ENCODE data around the gene NDUFS6.

The NDUFS6 gene

DNA sequence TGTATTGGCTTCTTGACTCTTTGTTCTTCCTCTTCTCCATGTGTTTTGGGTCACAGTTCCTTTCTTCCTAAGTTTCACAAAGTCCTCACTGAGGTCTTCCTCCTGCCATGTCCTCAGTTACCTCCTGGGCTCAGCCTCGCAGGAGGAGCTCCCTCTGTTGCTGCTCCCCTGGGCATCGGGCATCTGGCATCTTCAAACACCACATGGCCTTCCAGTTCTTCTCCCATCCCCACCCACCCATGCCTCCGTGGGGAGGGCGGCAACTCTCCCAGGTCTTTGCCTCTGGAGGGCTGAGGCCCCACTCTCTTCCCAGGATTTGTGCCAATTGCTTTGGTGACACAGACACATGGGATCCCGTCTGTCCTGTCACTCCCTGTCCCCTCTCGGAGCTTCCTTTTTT lies 24.4 kb upstream of the NDUFS6 start:
- H3K27ac ChIP-seq (ENCODE audit: low read depth, low read length), result no peak overlapping the region
- H3K9me3 ChIP-seq (ENCODE audit: control insufficient read depth in 5 of 5, low read length in 5 of 5), result no peaks in the 10 kb centered on the region
- H3K4me3 ChIP-seq (ENCODE audit: low read depth in 1 of 5, low read length in 5 of 5), result no peak overlapping the region
- H3K4me1 ChIP-seq (ENCODE audit: control insufficient read depth in 5 of 5, insufficient read depth in 5 of 5, low read length in 5 of 5), result no peaks in the 10 kb centered on the region
- no peak overlapping the region for H3K9ac ChIP-seq (ENCODE audit: low read length in 5 of 5)
- peaks cover 3 to 13% (median 5%) of the 10 kb centered on the region in 5 donors for H3K27me3 ChIP-seq (ENCODE audit: control insufficient read depth in 5 of 5, insufficient read depth in 4 of 5, low read length in 5 of 5)
- H3K36me3 ChIP-seq (ENCODE audit: control insufficient read depth in 5 of 5, insufficient read depth in 5 of 5, low read length in 5 of 5), result no peaks in the 10 kb centered on the region

DNA sequence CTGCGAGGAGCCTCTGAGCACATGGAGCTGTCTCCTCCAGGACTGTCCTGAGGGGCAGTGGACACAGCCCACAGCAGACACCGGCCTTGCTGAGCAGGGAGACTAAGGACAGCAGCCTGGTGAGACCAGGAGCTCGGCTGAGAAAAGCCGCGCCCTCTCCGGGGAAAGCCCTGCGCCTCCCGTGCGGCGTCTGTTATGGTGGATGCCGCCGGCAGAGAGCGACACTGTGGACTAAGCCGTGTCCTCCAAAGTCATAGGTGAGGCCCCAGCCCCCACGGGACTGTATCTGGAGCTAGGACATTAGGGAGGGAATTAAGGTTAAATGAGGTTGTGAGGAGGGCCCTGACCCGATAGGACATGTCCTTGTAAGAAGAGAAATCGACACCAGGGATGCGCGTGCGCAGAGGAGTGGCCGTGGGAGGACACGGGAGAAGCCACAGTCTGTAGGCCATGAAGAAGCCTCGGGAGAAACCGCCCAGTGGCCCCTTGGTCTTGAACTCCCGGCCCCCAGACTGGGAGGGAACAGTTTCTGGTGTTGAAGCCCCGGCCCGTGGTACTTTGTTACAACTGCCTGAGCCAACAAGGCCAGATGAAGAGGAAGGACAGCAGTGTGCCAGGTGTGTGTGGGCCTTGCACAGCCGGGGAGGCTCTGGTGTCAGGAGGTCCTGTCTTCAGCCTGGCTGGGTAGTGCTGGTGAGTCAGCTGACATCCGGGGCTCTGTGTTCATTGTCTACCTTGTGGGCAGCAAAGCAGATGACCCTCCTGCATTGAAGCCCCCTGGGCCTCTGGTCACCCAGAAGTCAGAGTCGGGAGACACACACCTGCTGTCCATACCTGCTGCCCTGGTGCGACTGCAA lies 23.7 kb upstream of the NDUFS6 start:
- H3K9me3 ChIP-seq (ENCODE audit: control insufficient read depth in 5 of 5, low read length in 5 of 5), result no peaks in the 10 kb centered on the region
- H3K36me3 ChIP-seq (ENCODE audit: control insufficient read depth in 5 of 5, insufficient read depth in 5 of 5, low read length in 5 of 5), result no peaks in the 10 kb centered on the region
- no peak overlapping the region for H3K9ac ChIP-seq (ENCODE audit: low read length in 5 of 5)
- H3K4me3 ChIP-seq (ENCODE audit: low read depth in 1 of 5, low read length in 5 of 5), result no peak overlapping the region
- no peaks in the 10 kb centered on the region for H3K4me1 ChIP-seq (ENCODE audit: control insufficient read depth in 5 of 5, insufficient read depth in 5 of 5, low read length in 5 of 5)
- peaks cover 0 to 12% (median 6%) of the 10 kb centered on the region in 5 donors for H3K27me3 ChIP-seq (ENCODE audit: control insufficient read depth in 5 of 5, insufficient read depth in 4 of 5, low read length in 5 of 5)
- H3K27ac ChIP-seq (ENCODE audit: low read depth, low read length), result no peak overlapping the region

GRCh38 chr5:1778138-1779020 lies 22.8 kb upstream of the NDUFS6 start:
- H3K4me3 ChIP-seq (ENCODE audit: low read depth in 1 of 5, low read length in 5 of 5), result no peak overlapping the region
- no peaks in the 10 kb centered on the region for H3K9me3 ChIP-seq (ENCODE audit: control insufficient read depth in 5 of 5, low read length in 5 of 5)
- H3K27ac ChIP-seq (ENCODE audit: low read depth, low read length), result no peak overlapping the region
- no peaks in the 10 kb centered on the region for H3K4me1 ChIP-seq (ENCODE audit: control insufficient read depth in 5 of 5, insufficient read depth in 5 of 5, low read length in 5 of 5)
- no peak overlapping the region for H3K9ac ChIP-seq (ENCODE audit: low read length in 5 of 5)
- H3K36me3 ChIP-seq (ENCODE audit: control insufficient read depth in 5 of 5, insufficient read depth in 5 of 5, low read length in 5 of 5), result no peaks in the 10 kb centered on the region
- H3K27me3 ChIP-seq (ENCODE audit: control insufficient read depth in 5 of 5, insufficient read depth in 4 of 5, low read length in 5 of 5), result peaks cover 0 to 14% (median 9%) of the 10 kb centered on the region in 5 donors

- H3K27me3 ChIP-seq (ENCODE audit: control insufficient read depth in 5 of 5, insufficient read depth in 4 of 5, low read length in 5 of 5), result peaks cover 0 to 14% (median 9%) of the 10 kb centered on the region in 5 donors
- no peak overlapping the region for H3K9ac ChIP-seq (ENCODE audit: low read length in 5 of 5)
- H3K36me3 ChIP-seq (ENCODE audit: control insufficient read depth in 5 of 5, insufficient read depth in 5 of 5, low read length in 5 of 5), result no peaks in the 10 kb centered on the region
- H3K4me1 ChIP-seq (ENCODE audit: control insufficient read depth in 5 of 5, insufficient read depth in 5 of 5, low read length in 5 of 5), result no peaks in the 10 kb centered on the region
- no peak overlapping the region for H3K4me3 ChIP-seq (ENCODE audit: low read depth in 1 of 5, low read length in 5 of 5)
- no peaks in the 10 kb centered on the region for H3K9me3 ChIP-seq (ENCODE audit: control insufficient read depth in 5 of 5, low read length in 5 of 5)
- no peak overlapping the region for H3K27ac ChIP-seq (ENCODE audit: low read depth, low read length)
Measured at GRCh38 chr5:1779021-1779680, 22.1 kb upstream of the NDUFS6 start.

DNA sequence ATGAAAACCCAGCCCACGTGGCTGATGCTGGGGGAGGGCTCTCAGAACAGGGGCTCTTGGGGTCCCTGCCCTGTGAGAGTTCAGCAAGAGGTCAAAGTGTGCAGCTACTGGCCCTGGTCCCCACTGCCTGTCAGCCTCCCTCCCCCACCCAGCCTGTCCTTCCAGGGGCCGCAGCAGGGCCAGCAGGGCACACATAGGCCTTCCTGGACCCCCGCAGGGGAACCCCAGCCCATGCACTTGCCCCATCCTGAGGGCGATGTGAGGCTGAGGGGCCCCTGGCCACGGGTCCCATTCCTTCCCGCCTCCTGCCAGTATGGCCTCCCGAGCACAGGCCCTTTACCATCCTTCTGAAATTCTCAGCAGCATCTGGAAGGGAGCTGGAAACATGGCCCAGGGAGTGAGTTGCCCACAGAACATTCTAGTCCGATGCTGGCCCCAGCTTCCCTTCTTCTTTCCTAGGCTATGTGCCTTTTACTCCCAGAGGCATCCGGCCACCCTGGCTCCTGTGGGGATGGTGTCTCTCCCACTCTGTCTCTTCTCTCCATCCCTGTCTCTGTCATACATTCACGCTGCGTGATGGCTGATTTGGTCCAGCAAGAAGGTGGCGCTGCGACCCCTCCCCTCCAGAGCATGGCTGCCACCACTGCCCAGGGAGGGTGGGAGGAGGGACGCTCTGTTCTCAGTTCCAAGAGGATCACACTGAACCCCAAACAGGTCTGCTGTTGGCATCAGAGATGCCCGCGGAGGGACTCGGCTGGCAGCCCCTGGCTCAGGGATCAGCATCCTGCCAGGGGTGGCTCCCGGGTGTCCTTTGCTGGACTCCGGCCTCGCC lies 21.2 kb upstream of the NDUFS6 start:
- no peak overlapping the region for H3K9ac ChIP-seq (ENCODE audit: low read length in 5 of 5)
- no peaks in the 10 kb centered on the region for H3K4me1 ChIP-seq (ENCODE audit: control insufficient read depth in 5 of 5, insufficient read depth in 5 of 5, low read length in 5 of 5)
- peaks cover 0 to 14% (median 12%) of the 10 kb centered on the region in 5 donors for H3K27me3 ChIP-seq (ENCODE audit: control insufficient read depth in 5 of 5, insufficient read depth in 4 of 5, low read length in 5 of 5)
- no peaks in the 10 kb centered on the region for H3K9me3 ChIP-seq (ENCODE audit: control insufficient read depth in 5 of 5, low read length in 5 of 5)
- H3K4me3 ChIP-seq (ENCODE audit: low read depth in 1 of 5, low read length in 5 of 5), result no peak overlapping the region
- no peaks in the 10 kb centered on the region for H3K36me3 ChIP-seq (ENCODE audit: control insufficient read depth in 5 of 5, insufficient read depth in 5 of 5, low read length in 5 of 5)
- H3K27ac ChIP-seq (ENCODE audit: low read depth, low read length), result no peak overlapping the region

GRCh38 chr5:1780614-1780930 lies 20.6 kb upstream of the NDUFS6 start:
- H3K9ac ChIP-seq (ENCODE audit: low read length in 5 of 5), result no peak overlapping the region
- no peaks in the 10 kb centered on the region for H3K9me3 ChIP-seq (ENCODE audit: control insufficient read depth in 5 of 5, low read length in 5 of 5)
- no peak overlapping the region for H3K27ac ChIP-seq (ENCODE audit: low read depth, low read length)
- no peak overlapping the region for H3K4me3 ChIP-seq (ENCODE audit: low read depth in 1 of 5, low read length in 5 of 5)
- no peaks in the 10 kb centered on the region for H3K4me1 ChIP-seq (ENCODE audit: control insufficient read depth in 5 of 5, insufficient read depth in 5 of 5, low read length in 5 of 5)
- H3K36me3 ChIP-seq (ENCODE audit: control insufficient read depth in 5 of 5, insufficient read depth in 5 of 5, low read length in 5 of 5), result no peaks in the 10 kb centered on the region
- peaks cover 0 to 14% (median 12%) of the 10 kb centered on the region in 5 donors for H3K27me3 ChIP-seq (ENCODE audit: control insufficient read depth in 5 of 5, insufficient read depth in 4 of 5, low read length in 5 of 5)

- H3K9ac ChIP-seq (ENCODE audit: low read length in 5 of 5), result no peak overlapping the region
- H3K27me3 ChIP-seq (ENCODE audit: control insufficient read depth in 5 of 5, insufficient read depth in 4 of 5, low read length in 5 of 5), result peaks cover 0 to 14% (median 12%) of the 10 kb centered on the region in 5 donors
- H3K27ac ChIP-seq (ENCODE audit: low read depth, low read length), result no peak overlapping the region
- no peaks in the 10 kb centered on the region for H3K9me3 ChIP-seq (ENCODE audit: control insufficient read depth in 5 of 5, low read length in 5 of 5)
- no peaks in the 10 kb centered on the region for H3K36me3 ChIP-seq (ENCODE audit: control insufficient read depth in 5 of 5, insufficient read depth in 5 of 5, low read length in 5 of 5)
- H3K4me1 ChIP-seq (ENCODE audit: control insufficient read depth in 5 of 5, insufficient read depth in 5 of 5, low read length in 5 of 5), result no peaks in the 10 kb centered on the region
- no peak overlapping the region for H3K4me3 ChIP-seq (ENCODE audit: low read depth in 1 of 5, low read length in 5 of 5)
Measured at GRCh38 chr5:1781107-1781506, 20.1 kb upstream of the NDUFS6 start.

DNA sequence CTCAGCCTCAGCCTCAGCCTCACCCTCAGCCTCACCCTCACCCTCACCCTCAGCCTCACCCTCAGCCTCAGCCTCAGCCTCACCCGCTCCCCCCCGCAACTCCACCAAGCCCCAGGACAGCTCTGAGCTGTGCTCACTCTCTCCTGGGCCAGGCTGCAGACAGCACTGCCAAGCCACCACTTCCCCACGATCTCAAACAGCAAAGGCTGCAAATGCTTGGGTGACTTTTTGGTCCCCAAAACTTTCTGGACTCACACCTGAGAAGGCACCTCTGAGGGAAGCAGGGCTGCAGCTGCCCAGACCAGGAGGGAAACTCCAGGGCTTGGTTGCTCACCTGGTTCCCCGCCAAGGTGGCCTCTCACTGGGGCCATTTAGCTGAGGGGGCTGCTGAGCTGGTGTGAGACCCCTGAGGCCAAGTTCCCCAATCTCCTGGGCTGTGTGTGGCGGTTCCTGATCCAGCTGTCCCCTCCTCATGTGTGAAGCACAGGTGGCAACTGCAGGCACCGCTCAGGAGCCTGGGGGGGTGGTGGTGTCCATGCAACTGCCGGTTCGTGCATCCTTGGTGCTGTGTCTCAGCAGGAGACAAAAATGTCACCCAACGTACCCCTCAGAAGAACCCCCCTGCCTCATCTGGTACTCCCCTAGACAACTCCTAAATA lies 19.4 kb upstream of the NDUFS6 start:
- Histone ChIP-seq H3K9ac (ENCODE audit: low read length in 5 of 5) (no peak overlapping the region), H3K4me1 (ENCODE audit: control insufficient read depth in 5 of 5, insufficient read depth in 5 of 5, low read length in 5 of 5) (no peaks in the 10 kb centered on the region), H3K27ac (ENCODE audit: low read depth, low read length) (no peak overlapping the region), H3K4me3 (ENCODE audit: low read depth in 1 of 5, low read length in 5 of 5) (no peak overlapping the region), H3K27me3 (ENCODE audit: control insufficient read depth in 5 of 5, insufficient read depth in 4 of 5, low read length in 5 of 5) (peaks cover 0 to 14% (median 12%) of the 10 kb centered on the region in 5 donors), H3K36me3 (ENCODE audit: control insufficient read depth in 5 of 5, insufficient read depth in 5 of 5, low read length in 5 of 5) (no peaks in the 10 kb centered on the region), H3K9me3 (ENCODE audit: control insufficient read depth in 5 of 5, low read length in 5 of 5) (no peaks in the 10 kb centered on the region)
